GM10266 (cell line): ENCODE data around the gene MOK.

ENCODE experiments used
- DNase-seq: peaks from one replicate; pipeline ENCODE4 v3.0.0; 2012; ENCODE audit errors: extremely low spot score
- TF ChIP-seq, protein P1 (sequence below): IDR thresholded peaks from 2 replicates; pipeline ENCODE4 v1.5.1; 2012; ENCODE audit warnings: mild to moderate bottlenecking, low read depth; ENCODE audit not compliant: control insufficient read depth, insufficient read depth; ENCODE audit errors: missing control alignments

The MOK gene

DNA sequence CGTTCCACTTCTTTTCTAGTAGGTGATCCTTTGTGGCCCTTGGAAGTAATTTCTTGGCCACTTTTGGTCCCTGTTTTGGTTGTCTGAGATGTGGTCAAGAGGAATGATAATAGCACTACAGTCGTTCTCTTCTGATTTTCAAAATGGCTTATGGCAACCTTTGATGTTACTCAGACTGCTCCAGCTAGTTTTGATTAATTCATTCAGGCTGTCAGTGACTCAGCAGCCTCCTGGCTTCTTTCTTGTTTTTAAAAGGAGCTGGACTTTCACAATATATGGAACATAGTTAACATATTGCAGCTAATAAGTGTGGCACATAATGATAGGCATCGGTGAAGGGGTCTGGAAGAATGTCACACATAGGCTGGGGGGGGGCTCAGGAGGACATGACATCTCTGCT is 117.9 kb downstream of the MOK start:
- TF ChIP-seq, protein P1, sequence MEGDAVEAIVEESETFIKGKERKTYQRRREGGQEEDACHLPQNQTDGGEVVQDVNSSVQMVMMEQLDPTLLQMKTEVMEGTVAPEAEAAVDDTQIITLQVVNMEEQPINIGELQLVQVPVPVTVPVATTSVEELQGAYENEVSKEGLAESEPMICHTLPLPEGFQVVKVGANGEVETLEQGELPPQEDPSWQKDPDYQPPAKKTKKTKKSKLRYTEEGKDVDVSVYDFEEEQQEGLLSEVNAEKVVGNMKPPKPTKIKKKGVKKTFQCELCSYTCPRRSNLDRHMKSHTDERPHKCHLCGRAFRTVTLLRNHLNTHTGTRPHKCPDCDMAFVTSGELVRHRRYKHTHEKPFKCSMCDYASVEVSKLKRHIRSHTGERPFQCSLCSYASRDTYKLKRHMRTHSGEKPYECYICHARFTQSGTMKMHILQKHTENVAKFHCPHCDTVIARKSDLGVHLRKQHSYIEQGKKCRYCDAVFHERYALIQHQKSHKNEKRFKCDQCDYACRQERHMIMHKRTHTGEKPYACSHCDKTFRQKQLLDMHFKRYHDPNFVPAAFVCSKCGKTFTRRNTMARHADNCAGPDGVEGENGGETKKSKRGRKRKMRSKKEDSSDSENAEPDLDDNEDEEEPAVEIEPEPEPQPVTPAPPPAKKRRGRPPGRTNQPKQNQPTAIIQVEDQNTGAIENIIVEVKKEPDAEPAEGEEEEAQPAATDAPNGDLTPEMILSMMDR = no peak
- DNase-seq = no peak

GRCh38 chr14:102185360-102185759 is 119.6 kb downstream of the MOK start:
- TF ChIP-seq, protein P1 = no peak
- no peak for DNase-seq

DNA sequence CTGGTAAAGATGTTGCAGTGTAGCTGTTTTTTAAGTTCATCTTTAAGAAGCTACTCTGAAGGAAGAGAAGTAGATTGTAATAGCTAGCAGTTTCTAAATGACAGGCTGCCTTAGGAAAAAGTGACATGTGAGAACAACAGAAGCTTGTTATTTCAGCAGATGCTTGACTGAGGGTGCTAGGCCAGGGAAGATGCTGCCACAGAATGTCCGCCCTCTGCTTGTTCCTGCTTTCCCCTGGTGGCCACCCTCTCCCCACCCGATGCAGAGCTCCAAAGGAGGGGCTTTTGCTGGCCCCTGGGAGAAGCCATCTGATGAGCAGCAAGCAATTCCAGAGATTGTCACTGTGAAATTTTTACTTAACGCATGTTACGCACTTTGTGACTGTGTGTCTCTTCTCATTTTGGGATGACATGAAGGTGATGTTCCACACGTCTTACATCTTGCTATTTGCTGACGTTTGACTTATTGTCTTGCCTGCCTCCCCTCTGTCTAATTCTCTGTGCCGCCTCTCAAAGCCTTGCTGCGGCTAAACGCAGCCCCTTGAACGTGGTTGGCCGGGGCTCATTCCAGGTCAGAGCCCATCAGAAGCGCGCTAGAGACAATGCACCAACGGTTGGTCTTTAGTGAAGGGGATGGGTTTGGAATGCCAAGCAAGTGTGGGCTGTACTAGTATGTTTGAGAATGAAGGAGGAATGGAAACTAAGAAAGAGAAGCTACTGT is 120.5 kb downstream of the MOK start:
- TF ChIP-seq, protein P1 = no peak
- peak; percentile 42 for DNase-seq

DNA sequence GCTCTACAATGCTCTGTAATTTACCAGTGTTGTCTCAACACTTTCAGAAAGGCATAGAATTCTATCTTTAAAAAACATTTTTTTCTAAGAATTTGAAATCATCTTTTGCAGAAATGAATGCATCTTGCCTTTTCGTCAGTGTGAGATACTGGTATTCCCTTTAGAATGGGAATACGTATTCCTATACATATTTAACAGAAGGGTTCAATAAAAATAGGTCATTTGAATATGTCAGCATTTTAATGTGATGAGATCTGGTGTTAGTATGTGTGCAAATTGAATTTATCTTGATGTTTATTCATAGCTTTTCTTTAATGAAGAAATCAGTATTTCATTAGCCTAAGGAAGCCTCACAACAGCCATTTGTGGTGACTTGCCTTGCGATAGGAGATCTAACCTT is 121.1 kb downstream of the MOK start:
- TF ChIP-seq, protein P1 = no peak

GRCh38 chr14:102182936-102183619 is 121.9 kb downstream of the MOK start:
- TF ChIP-seq, protein P1 = no peak
- no peak for DNase-seq

More for the DNA sequence above, 121.1 kb downstream of the MOK start:
- DNase-seq = no peak

GRCh38 chr14:102182190-102182589 is 122.8 kb downstream of the MOK start:
- TF ChIP-seq, protein P1 = no peak
- DNase-seq = no peak

- TF ChIP-seq, protein P1 = no peak
- no peak for DNase-seq
These were observed 123.8 kb downstream of the MOK start for GRCh38 chr14:102181187-102181586.
